ENCODE data around the gene C2CD3.
A peak's percentile ranks its signal among the peaks of the same experiment; 100 is the strongest.

C2CD3 gene

DNA sequence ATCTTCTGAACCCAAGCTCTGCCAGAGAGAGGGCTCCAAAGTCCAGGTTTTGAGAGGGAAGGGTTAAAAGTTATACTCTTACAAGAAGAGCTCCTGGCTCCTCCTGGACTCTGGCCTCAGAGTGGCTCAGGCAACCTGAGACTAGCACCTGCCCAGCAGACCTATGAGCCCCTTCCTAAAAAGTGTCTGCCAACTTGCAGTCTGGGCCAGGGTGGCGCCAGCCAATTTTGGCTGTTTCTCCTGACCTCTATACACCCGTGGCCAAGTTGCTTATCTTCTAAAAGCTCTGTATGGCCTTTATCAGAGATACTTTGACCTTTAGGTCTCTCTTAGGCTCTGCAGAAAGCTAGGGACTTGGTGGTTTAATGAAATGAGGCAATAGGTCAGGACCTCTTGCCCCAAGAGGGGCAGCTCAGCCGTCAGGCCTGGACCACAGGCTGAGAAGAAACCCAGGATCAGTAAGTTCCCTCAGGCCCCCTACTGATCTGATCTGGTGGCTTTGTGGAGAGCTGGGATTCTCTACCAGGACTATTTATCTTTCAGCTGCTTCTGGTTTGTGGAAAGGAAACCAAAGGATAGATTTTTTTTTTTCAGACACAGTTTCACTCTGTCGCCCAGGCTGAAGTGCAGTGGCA, 151.6 kb downstream of the C2CD3 start:
- no peak for DNase-seq

DNA sequence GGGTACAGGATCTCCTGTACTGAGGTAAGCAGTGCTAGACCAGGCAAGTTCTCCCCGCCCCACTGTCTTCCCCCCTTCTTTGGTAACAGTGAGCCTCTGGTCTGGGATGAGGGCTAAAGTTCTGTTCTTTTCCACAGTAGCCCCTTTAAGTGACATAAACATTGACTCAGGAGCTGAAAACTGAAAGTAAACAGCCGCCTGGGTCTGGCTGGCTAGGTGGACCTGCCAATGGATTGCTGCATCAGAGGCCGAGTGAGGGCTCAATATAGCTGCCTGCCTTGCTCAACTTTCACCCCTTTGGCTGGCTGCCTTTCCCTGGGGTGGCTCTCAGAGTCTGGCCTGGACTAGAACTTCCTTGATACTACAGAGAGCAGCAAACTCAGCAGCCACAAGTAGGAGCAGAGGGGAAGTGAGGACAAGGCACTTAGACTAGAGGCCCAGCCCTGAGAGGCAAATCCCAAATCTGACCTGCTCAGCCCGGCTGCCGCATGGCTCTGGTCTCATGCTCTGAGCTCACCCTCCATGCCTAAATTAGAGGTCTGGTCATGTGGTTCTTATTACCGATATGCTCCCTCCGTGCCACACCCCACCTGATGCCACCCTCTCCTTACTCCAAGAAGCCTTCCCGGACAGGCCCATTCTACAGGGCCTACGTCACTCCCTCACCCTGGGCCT, 152.3 kb downstream of the C2CD3 start:
- DNase-seq: peak; percentile 77 to 85

DNA sequence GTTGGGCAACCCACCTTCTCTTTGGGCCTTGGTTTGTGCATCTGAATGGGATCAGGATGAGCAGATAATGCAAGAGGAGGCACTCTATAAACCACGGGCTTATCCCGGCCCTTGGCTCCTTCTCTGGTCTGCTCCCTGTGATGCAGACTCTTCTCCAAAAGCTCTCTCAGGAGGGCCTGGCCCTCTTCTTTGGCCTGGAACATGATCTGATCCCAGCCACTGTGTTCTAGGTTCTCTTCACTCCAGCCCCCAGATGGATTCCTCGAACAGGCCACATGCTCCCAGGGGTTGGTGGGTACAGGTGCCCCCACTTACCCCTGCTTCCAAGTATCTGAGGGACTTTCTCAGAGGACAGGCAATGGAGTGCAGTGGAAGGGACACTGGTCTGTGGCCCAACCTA, 153.2 kb downstream of the C2CD3 start:
- no peak for DNase-seq

DNA sequence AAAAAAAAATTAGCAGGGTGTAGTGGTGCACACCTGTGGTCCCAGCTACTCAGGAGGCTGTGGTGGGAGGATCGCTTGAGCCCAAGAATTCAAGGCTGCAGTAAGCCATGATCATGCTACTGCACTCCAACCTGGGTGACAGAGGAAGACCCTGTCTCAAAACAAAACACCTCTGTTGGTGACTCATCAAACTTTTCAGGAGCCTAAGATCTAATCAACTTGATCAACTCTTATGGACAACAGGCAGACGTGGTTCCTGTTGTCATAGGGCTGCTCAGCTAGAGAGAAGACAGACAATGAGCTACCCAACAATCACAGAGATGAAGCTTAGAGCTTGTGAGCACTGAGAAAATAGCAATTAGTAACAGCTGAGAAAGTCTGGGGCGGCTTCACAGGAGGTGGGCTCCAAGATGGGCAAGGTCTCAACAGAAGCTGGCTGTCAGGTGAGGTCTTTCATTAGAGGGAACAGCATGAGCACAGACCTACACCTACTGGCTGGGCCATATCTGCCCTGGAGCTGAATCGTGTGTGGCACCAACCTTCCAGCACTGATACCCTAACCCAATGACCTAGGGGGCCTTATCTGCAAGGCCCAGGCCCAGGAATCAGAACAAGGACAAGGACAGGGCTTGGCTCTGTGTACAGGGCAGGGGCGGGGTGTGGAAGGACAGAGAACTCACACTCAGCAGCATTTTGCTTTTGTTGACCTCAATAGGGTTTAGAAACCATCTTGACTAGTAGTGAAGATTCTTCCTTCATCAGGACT, 154.7 kb downstream of the C2CD3 start:
- no peak for DNase-seq

DNA sequence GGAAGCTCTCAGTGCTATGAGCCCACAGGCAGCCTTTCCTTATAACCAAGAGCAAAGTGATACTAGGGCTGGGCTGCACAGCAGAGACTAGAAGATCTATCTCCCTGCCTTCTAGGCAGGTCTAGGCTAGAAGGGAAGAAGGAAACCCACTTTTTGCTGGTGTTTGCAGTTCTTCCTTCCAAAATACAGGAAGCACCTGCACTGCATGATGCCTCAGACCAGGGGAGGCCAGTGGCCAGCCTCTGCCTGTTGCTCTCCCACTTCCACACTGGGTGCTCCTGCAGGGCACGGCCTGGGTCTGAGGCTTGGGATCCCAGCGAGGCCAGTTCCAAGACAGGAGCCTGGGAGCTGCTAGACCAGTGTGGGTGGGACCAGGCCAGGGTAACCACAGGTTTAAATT, 155.9 kb downstream of the C2CD3 start:
- DNase-seq: peak; percentile 61 to 73

DNA sequence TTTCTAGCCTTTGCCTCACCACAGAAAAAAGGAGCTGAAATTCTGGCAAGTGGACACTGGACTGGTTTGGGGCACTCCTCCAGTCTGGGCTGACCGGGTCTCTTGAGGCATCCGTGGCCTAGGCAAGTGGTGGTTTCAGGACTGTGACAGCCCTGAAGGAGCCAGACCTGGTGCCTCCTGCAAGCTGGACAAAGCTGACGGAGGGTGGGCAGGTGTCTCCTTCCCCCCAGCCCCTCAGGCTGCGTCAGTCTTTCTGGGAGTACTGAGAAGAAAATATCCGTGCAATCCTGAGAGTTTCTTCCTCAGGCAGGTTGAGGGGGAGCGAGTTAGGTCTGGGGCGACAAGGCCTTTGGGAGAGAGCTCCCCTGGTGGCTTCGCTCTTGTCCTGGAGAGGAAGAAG, 157.7 kb downstream of the C2CD3 start:
- no peak for DNase-seq

DNA sequence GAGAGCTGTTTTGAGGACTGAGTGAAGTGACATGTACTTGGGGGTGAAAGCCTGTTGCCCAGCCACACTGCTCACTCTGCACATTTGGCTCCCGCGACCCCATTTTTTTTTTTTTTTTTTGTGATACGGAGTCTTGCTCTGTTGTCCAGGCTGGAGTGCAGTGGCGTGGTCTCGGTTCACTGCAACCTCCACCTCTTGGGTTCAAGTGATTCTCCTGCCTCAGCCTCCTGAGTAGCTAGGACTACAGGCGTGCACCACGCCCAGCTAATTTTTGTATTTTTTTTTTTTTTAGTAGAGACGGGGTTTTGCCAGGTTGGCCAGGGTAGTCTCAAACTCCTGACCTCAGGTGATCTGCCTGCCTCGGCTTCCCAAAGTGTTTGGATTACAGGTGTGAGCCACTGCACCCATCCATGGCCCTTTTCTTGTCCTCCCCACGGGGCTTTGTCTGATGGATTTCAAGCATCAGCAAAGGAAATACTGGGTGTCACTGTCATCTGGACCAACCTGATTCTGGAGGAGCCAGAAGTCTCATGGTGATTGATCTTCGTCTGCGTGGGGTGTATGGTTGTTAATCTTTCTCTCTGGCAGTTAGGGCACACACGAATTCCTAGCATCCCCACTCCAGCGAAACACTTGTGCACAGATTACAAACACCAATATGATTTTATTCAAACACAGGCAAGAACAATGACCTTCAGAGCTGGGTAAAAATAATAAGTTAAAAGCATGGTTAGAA, 158.6 kb downstream of the C2CD3 start:
- DNase-seq: no peak

DNA sequence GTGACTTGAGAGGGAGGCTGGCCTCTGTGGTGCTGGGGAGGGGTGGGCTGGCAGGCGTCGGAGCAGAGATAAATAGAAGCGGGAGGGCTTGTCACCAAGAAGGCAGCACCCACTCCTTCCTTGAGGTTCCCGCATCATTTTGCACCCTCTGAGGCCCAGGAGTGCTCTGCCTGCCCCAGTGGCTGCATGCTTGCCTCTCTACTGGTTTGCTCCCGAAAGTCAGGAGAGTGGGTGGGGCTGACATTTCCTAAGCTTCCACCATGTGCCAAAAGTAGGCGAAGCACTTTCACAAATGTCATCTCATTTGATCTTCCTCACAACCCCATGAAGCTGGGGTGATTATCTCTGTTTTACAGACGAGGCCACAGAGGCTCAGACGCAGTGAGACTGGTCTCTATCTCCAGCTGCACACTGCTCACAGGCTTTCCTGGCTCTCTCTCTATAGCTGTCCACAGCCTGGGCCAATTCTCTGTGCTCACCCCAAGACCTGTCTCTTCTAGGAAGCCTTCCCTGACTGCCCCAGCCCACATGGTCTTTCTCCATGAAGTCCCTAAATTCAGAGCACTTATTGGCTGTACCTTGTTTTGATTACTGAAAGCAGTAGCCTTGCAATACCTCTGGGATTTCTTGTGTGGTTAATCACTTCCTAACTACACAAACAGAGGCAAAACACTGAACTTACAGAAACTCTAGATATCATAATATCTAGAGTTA, 159.3 kb downstream of the C2CD3 start:
- DNase-seq: no peak

DNA sequence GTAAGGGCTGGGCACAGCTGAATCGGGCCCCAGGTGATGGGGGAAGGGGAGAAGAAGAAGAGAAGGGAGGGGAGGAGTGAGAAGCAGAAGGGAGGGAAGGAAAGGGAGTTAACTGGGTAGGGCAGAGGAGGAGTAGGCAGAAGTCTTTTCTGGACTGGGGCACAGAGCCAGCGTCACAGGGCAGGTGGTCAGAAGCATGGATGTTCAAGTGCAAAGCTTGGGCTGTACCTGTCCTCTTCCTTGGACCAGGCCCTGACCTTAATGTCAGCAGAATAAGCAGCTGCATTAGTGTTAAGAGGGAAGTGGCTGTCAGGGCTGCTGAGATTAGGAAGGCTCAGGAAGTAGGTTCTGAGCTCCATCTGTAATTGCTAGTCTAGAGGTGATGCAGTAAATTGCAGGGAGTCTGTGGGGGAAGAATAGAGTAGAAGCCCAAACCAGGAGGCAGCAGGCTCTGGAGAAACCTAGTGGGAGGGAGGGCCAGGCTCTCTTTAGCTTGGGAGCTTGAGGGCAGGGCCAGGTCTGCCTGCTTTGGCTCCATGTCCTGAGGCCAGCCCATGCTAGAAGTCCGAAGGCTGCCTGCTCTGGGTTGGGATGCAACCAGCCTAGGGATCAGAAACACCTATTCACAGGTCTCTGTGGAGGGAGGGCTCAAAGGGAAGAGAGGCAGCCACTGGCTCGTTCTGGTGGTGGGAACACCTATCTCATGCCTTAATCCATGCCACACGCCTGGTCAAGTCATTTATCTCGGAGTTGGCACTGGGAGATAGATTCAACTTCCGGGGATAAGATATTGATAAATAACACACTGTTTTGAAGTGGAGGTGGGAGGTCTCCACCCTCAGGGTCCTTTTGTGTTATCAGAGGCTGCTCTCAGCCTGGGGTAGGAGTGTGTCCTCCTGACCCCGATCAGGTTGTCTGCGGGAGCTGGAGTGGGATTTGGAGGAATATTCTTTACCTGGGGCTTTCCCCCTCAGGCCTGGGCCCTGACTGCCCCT, 160.2 kb downstream of the C2CD3 start:
- peak in 1 of 2 experiments; percentile 16 for DNase-seq

DNA sequence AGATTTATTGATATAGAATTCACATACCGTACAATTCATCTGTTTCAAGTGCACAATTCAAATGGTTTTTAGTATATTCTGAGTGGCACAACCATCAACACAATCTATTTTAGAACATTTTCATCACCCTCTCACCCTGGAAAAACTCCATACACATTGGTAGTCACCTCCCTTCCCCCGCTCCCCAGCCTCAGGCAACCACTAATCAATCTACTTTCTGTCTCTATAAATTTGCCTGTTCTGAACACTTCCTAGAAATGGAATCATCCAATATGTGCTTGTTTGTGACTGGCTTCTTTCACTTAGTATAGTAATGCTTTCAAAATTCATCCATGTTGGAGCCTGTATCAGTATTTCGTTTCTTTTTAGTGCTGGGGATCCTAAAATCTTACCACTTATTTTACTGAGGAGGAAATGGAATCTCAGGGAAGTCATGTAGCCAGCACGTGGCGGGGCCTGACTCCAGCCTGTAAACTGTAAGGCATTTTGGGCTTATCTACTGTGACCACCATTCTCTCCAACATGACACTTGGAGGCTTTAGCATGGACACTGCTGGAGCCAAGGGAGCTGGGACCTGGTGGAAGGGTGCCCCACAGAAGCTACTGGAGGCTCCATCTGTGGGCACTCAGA, 161.0 kb downstream of the C2CD3 start:
- no peak for DNase-seq

DNA sequence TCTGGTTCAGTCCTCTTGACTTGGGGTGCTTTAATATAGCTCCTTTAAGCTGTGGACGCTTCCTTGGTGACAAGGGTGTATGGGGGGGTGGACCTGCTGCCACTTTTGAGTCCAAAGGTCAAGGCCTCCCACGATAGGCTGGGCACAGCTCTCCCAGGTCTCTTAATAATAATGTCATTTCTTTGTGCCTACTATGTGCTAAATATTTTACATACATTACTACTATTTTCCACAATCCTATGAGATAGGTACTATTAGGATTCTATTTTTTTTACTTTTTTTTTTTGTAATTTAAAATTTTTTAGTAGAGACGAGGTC, 161.6 kb downstream of the C2CD3 start:
- no peak for DNase-seq

DNA sequence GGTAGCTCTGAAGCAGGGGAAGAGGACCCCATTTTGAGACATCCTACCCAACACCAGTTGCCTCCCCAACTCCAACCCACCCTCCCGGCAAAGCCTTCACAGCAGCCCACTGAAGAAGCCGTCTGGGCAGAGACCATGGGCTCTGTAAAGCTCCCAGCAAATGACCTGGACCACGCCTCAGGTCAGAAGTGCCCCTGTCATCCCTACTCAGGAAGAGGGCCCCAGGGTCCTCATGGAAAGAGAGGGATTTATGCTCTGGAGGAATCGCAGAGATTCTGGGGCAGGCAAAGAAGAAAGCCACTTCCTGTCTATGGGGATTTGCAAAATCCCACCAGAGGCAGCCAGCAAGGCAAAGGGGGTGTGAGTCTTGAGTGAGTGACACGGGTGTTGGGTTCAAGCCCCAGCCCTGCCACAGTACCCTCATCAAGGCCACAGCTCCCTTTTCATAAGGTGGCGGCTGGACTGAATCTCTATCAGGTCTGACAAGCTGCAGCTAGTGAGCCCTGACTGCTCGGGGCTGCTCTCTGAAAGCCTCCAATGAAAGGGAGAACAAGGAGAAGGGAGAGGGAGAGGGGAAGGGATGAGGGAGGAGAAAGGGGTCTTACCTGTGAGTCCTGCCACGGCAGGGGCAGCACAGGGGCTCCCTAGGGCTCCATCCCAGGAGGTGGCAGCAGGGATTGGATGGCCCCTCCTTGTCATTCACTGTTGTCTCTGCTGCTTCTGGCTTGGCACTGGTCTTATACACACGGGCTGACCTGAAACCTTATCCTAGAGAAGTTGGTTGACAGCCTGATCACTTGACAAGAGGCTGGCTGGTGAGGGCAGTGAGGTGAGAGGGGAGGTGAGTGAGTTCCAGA, 162.2 kb downstream of the C2CD3 start, which contains the start of gene UCP3:
UCP3 (minus strand) TSS at position 713 of the 857 bp plus-strand sequence. CDS start 2,043 bp downstream, outside the sequence.
- DNase-seq: no peak

DNA sequence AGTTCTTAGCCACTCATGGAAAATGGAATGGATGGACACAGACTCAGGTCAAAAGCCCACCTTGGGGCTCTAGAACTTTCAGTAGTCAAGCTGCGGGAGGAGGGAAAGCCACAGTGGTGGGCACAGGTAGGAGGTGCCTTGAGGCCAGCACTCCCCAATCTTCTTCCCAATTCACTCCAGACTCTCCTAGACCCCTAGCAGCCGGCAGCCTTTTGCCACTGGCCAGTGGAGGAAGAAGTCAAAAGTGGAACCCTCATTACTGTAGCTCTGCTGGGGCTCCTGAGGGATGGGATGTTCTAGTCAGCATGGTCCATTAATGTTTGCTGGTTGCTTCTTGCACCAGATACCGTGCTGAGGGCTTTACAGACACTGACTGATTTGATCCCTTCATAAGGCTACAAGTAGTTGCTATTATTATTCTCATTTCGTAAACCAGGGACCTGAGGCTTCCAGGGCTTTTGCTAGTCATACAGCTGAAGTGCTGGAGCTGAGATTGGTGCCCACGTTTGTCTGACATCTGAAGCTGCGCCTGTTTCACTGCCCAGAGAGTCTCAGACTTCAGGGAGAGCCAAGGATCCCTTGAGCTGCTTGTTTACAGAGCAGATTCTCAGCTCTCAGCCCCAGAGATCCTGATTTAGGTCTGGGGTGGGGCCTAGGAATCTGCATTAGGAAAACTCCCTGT, 163.0 kb downstream of the C2CD3 start:
- no peak for DNase-seq

DNA sequence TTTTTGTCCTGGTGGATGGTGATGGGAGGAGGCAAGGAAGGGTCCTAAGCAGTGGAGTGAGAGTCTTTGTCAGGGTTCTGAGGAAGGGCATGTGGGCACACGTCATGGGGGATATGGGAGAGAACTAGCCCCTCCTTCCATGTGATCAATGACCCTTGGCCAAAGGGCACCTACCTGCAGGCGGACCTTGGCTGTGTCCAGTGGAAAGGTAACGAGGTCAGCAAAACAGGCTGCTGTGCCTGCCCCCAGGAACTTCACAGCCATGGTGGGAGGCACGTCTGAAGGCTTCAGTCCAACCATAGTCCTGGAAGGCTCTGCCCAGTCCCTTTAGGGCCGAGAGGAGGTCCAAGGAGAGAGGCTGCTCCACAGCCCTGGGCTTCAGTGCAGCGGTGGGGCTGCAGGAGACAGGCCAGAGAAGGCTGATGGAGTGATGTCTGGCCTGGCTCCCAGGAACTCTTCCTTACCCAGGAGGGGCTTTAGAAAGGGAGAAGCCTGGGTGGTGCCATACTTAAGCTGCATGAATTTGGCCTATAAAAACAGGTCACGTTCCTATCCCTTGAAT, 164.0 kb downstream of the C2CD3 start:
- no peak for DNase-seq

DNA sequence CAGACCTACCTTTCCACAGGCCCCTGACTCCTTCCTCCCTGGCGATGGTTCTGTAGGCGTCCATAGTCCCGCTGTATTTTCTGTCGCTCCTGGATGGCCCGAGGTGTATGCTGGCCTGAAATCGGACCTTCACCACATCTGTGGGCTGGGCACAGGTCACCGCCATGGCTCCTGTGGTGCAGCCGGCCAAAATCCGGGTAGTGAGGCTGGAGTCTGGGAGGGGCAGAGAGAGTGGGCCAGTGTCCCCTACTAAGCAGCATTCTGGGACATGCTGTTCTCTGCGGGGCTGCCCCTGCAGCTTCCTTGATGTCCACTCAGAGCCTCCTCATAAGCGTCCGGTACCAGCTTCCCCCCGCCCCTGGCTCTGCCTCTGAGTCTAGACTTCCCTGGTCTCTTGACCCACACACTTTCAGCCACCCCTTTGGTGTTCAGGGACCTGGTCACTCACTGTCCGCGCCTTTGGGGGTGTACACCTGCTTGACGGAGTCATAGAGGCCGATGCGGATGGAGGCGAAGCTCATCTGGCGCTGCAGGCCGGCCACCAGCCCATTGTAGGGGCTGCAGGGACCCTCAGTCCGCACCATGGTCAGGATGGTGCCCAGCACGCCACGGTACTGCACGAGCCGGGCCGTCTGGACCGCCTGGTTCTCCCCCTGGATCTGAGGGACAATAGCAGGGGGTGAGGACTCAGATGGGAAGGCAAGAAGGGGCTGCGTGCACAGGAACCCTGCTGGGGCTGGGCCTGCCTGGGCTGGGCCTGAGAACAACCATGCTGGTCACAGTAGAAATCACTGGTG, 164.9 kb downstream of the C2CD3 start:
- DNase-seq: no peak

DNA sequence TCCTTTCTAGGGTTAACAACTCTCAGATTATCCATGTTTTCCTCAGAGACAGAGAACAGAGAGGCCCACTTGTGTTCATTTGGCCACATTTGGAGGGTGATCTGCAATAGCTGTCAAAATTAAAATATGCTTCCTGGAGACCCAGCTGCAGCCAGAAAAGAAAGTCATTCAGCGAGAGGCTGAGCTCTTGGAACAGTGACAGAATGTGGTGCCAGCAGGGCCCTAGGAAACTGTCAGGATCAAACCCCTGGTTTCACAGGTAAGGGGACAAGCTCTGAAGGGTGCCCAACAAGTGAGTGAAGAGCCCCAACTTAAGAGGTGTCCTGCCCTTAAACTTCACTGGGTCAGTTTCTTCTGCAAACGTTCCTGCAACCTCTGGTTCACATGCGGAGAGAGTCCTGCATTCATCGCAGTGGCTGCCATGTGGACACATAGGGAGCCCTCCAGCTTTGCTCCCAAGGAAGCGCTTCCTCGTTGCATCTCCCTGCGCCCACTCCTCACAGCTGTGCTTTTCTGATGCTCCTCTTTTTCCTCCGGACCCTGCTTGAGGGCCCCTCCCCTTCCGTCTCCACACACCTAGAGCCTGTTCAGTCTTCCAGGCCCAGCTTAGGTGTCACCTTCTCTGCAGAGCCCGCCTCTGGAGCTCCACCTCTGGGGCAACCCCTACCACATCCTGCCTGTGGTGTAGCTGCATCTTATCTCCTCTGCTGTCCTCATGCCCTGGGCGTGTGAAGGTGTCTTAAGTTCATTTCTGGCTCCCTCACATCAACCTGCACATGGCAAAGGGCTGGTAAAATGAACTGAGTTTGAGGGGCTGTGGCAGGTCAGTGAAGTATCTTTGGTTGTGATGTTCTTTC, 165.8 kb downstream of the C2CD3 start:
- no peak for DNase-seq

DNA sequence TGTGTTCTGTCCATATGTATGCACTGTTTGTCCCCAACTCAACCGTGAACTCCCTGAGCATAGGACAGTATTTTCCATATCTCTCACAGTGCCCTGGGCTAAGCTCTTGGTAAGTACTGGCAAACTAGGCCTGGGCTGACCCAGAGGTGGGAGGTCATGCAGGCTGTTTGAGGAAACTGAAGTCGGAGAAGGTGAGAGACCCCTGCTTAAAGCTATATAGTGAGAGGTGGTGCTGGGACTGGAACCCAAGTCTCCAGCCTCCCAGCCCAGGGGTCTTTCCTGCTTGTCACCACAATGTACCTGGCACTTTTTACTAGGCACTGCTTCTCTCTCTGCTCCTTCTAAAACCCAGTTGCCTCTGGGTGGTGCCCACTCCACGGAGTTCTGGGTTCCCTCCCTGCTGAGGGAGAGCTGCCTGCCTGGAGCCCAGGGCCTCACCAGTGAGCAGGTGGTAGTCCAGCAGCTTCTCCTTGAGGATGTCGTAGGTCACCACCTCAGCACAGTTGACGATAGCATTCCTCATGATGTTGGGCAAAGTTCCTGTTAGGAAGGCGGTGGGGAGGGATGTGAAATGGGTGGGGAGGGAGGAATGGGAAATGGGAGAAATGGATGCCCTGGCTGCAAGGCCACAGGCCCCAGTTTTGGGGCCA, 166.6 kb downstream of the C2CD3 start:
- no peak for DNase-seq
